ENCODE measurements around the gene SDC3.

Gene SDC3

GRCh38 chr1:30895944-30896660, 12.5 kb downstream of the SDC3 start:
- no peak overlapping the region for H3K4me3 Mint-ChIP-seq
- peaks cover 85% of the 10 kb centered on the region for H3K4me1 Mint-ChIP-seq (ENCODE audit: low read depth)
- intact Hi-C loops (cut with micrococcal nuclease): no loop called here
- H3K27me3 Mint-ChIP-seq: peaks cover 71% of the 10 kb centered on the region
- peaks cover 27% of the 10 kb centered on the region for H3K36me3 Mint-ChIP-seq (ENCODE audit: low read depth)
- H3K9me3 Mint-ChIP-seq: no peaks in the 10 kb centered on the region
- H3K27ac Mint-ChIP-seq: no peak overlapping the region

DNA sequence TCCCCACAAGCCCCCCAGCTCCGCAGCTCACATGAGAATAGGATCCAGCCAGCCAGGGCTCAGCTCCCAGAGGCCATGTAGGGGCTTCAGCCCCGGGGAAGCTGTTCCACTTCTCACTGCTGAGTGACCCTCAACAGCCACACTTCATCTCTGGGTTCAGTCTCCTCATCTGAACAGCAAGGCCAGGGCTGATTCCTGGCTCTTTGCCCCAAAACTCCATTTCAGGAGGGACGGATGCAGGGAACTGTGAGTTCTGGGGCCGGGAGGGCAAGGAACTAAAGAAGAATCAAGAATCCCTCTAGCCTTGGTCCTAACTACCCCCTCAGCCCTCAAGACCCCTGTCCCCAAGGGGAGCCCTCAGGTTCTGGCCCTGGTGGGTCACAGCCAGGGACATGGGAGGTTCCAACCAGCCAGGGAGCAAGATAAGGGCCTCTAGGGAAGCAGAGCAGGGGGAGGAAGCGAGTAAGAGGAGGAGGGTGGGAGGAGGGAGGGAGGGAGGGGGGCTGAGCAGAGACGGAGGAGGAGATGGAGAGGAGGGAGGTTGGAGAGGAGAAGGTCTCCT, 13.1 kb downstream of the SDC3 start:
- Mint-ChIP-seq H3K4me1 (ENCODE audit: low read depth) (peaks cover 89% of the 10 kb centered on the region), H3K36me3 (ENCODE audit: low read depth) (peaks cover 27% of the 10 kb centered on the region), H3K4me3 (no peak overlapping the region), H3K9me3 (no peaks in the 10 kb centered on the region), H3K27ac (no peak overlapping the region), H3K27me3 (peaks cover 72% of the 10 kb centered on the region)
- intact Hi-C loops (cut with micrococcal nuclease): no loop called here

- intact Hi-C loops (cut with micrococcal nuclease): no loop called here
- Mint-ChIP-seq H3K27ac (no peak overlapping the region), H3K4me1 (ENCODE audit: low read depth) (peaks cover 83% of the 10 kb centered on the region), H3K9me3 (no peaks in the 10 kb centered on the region), H3K4me3 (no peak overlapping the region), H3K36me3 (ENCODE audit: low read depth) (peaks cover 27% of the 10 kb centered on the region), H3K27me3 (peaks cover 70% of the 10 kb centered on the region)
Observed at GRCh38 chr1:30894508-30894973, 14.0 kb downstream of the SDC3 start.

DNA sequence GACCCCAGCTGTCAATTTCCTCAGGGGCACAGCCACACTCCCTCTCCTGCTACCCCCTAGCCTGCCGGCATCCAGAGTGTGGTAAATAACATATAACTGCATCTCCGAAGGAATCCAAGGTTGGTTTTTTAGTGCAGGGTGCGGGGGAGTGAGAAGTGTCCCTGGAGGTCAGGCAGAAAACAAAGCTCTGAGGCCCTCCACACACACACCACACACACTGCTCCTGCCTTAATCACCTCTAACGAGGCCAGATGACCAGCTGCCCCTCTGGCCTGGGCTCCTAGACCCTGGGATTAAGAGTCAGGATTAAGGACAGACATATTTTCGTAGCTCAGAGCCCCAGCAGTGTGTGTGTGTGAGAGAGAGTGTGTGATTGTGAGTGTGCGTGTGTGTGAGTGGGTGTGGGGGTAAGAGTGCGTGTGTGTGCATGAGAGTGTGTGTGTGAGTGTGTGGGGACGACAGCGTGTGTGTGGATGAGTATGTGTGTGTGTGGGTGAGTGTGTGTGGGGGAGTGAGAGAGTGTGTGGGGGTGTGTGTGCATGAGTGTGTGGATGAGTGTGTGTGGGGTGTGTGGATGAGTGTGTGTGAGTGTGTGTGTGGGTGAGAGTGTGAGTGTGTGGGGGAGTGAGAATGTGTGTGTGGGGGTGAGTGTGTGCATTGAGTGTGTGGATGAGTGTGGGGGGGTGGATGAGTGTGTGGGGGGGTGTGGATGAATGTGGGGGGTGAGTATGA, 14.6 kb downstream of the SDC3 start:
- Mint-ChIP-seq H3K9me3 (no peaks in the 10 kb centered on the region), H3K4me3 (no peak overlapping the region), H3K4me1 (ENCODE audit: low read depth) (peaks cover 78% of the 10 kb centered on the region), H3K36me3 (ENCODE audit: low read depth) (peaks cover 27% of the 10 kb centered on the region), H3K27ac (no peak overlapping the region), H3K27me3 (peaks cover 71% of the 10 kb centered on the region)
- intact Hi-C loops (cut with micrococcal nuclease): no loop called here

GRCh38 chr1:30892671-30893073, 15.9 kb downstream of the SDC3 start:
- Mint-ChIP-seq H3K4me3 (no peak overlapping the region), H3K27ac (peak overlapping the region; percentile 85), H3K27me3 (peaks cover 73% of the 10 kb centered on the region), H3K36me3 (ENCODE audit: low read depth) (peaks cover 29% of the 10 kb centered on the region), H3K9me3 (no peaks in the 10 kb centered on the region), H3K4me1 (ENCODE audit: low read depth) (peaks cover 66% of the 10 kb centered on the region)
- intact Hi-C loops (cut with micrococcal nuclease): no loop called here

GRCh38 chr1:30891227-30891552, 17.4 kb downstream of the SDC3 start:
- peaks cover 80% of the 10 kb centered on the region for H3K27me3 Mint-ChIP-seq
- peak overlapping the region; percentile 85 for H3K27ac Mint-ChIP-seq
- no peaks in the 10 kb centered on the region for H3K9me3 Mint-ChIP-seq
- intact Hi-C loops (cut with micrococcal nuclease): no loop called here
- peaks cover 35% of the 10 kb centered on the region for H3K36me3 Mint-ChIP-seq (ENCODE audit: low read depth)
- peaks cover 57% of the 10 kb centered on the region for H3K4me1 Mint-ChIP-seq (ENCODE audit: low read depth)
- H3K4me3 Mint-ChIP-seq: no peak overlapping the region

- Mint-ChIP-seq H3K4me3 (no peak overlapping the region), H3K27me3 (peaks cover 80% of the 10 kb centered on the region), H3K27ac (peak overlapping the region; percentile 85), H3K9me3 (no peaks in the 10 kb centered on the region), H3K36me3 (ENCODE audit: low read depth) (peaks cover 32% of the 10 kb centered on the region), H3K4me1 (ENCODE audit: low read depth) (peaks cover 57% of the 10 kb centered on the region)
- intact Hi-C loops (cut with micrococcal nuclease): no loop called here
Observed at GRCh38 chr1:30890502-30891226, 17.9 kb downstream of the SDC3 start.

- H3K27me3 Mint-ChIP-seq: peaks cover 75% of the 10 kb centered on the region
- no peak overlapping the region for H3K4me3 Mint-ChIP-seq
- peaks cover 20% of the 10 kb centered on the region for H3K36me3 Mint-ChIP-seq (ENCODE audit: low read depth)
- H3K4me1 Mint-ChIP-seq (ENCODE audit: low read depth): peaks cover 45% of the 10 kb centered on the region
- intact Hi-C loops (cut with micrococcal nuclease): no loop called here
- no peak overlapping the region for H3K27ac Mint-ChIP-seq
- no peaks in the 10 kb centered on the region for H3K9me3 Mint-ChIP-seq
Observed at GRCh38 chr1:30889511-30889910, 19.0 kb downstream of the SDC3 start.

DNA sequence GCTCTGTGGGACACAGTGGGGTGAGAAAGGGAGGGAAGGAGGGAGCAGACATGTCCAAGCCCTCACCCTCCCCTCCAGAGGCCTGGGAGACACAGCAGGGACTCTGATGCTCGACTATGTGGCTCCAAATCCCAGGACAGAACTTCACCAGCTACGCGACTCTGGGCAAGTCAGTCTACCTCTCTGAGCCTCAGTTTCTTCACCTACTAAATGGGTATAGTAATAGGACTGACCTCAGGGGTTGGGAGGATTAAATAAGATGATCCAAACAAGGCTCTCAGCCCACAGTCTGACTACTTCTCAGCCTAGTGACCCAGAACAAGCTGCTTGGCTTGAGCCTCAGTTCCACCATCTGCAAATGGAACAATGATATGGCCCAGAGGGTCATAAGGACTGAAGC, 19.6 kb downstream of the SDC3 start:
- H3K9me3 Mint-ChIP-seq: no peaks in the 10 kb centered on the region
- H3K27me3 Mint-ChIP-seq: peaks cover 75% of the 10 kb centered on the region
- peaks cover 40% of the 10 kb centered on the region for H3K4me1 Mint-ChIP-seq (ENCODE audit: low read depth)
- intact Hi-C loops (cut with micrococcal nuclease): no loop called here
- H3K27ac Mint-ChIP-seq: no peak overlapping the region
- no peak overlapping the region for H3K4me3 Mint-ChIP-seq
- peaks cover 15% of the 10 kb centered on the region for H3K36me3 Mint-ChIP-seq (ENCODE audit: low read depth)

DNA sequence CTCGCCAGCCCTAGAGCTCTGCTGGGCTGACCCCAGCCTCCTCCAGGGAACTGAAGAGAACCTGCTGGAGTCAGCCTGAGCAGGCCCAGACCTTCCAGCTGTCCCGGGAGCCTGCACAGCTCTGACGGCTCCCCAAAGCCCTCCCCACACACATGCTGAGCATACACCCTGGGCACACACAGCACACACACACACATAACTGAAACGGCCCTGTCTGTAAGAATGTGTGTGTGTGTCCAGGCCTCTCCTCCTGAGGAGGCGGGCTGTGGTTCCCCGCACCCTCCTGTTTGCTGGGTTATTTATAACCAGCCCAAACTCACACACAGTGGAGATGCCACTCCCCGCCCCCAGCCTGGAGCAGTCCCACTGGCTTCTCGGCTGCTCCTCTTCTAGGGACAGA, 20.2 kb downstream of the SDC3 start:
- Mint-ChIP-seq H3K27me3 (peaks cover 75% of the 10 kb centered on the region), H3K4me1 (ENCODE audit: low read depth) (peaks cover 34% of the 10 kb centered on the region)
- intact Hi-C loops (cut with micrococcal nuclease): no loop called here

GRCh38 chr1:30887485-30888315, 20.9 kb downstream of the SDC3 start:
- intact Hi-C loops (cut with micrococcal nuclease): no loop called here
- Mint-ChIP-seq H3K4me1 (ENCODE audit: low read depth) (peaks cover 29% of the 10 kb centered on the region), H3K9me3 (no peaks in the 10 kb centered on the region), H3K27ac (no peak overlapping the region), H3K4me3 (no peak overlapping the region), H3K27me3 (peaks cover 72% of the 10 kb centered on the region), H3K36me3 (ENCODE audit: low read depth) (peaks cover 11% of the 10 kb centered on the region)

More for the DNA sequence above, 20.2 kb downstream of the SDC3 start:
- Mint-ChIP-seq H3K27ac (no peak overlapping the region), H3K9me3 (no peaks in the 10 kb centered on the region), H3K36me3 (ENCODE audit: low read depth) (peaks cover 11% of the 10 kb centered on the region), H3K4me3 (no peak overlapping the region)

DNA sequence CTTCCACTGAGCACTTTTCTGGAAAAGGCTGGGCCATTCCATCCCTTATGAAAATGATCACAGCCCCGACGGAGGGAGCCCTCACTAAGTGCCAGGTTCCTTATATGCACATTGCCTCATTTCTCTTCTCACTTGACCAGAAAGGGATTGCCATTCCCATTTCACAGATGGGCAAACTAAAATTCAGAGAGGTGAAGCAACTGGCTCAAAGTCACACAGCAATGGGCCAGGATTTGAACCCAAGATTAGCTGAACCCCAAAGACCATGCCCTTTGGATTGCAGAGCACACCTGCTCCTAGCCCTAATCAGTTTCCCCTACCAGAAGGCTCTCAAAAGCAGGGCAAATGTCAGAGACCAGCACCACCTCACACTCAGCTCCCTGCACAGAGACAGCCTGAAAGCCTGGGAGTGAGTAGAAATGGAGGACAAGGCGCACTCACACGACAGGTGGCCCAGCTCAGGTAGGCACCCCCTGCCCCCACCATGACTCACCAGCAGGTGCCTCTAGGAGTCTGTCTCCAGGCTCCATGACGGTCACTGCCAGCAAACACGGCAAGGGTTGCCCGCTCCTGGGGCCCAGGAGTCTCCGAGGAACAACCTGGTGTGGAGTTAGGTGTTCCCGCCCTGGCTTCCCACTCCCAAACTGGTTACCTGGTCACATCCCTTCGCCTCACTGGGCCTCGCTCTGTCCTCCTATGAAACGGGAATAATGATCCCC, 21.7 kb downstream of the SDC3 start:
- H3K27ac Mint-ChIP-seq: no peak overlapping the region
- H3K4me1 Mint-ChIP-seq (ENCODE audit: low read depth): peaks cover 25% of the 10 kb centered on the region
- intact Hi-C loops (cut with micrococcal nuclease): no loop called here
- no peak overlapping the region for H3K4me3 Mint-ChIP-seq
- H3K36me3 Mint-ChIP-seq (ENCODE audit: low read depth): peaks cover 11% of the 10 kb centered on the region
- no peaks in the 10 kb centered on the region for H3K9me3 Mint-ChIP-seq
- peaks cover 80% of the 10 kb centered on the region for H3K27me3 Mint-ChIP-seq
